ENCODE data around the gene VTI1A.

The VTI1A gene

GRCh38 chr10:112507988-112508387 lies 61.0 kb downstream of the VTI1A start:
- no peak overlapping the region for H2AFZ ChIP-seq (ENCODE audit: low read length)
- TF ChIP-seq CTCF (conservative IDR thresholded peaks at IDR 0.05; ENCODE audit: low read length) (no peak), EZH2phosphoT487 (IDR thresholded peaks at IDR 0.05; ENCODE audit: borderline replicate concordance) (no peak)
- no peak overlapping the region for H3K4me2 ChIP-seq (ENCODE audit: low read depth, low read length, poor library complexity, severe bottlenecking)
- no peaks in the 10 kb centered on the region for H3K9me3 ChIP-seq (ENCODE audit: insufficient read depth, low read depth, low read length)
- H3K9me2 ChIP-seq (replicated peaks; ENCODE audit: low read depth, low read length) = no peaks in the 10 kb centered on the region
- H3K9ac ChIP-seq (ENCODE audit: low read depth, low read length, poor library complexity, severe bottlenecking) = no peak overlapping the region
- no peaks in the 10 kb centered on the region for H4K20me1 ChIP-seq (ENCODE audit: insufficient read depth, low read length, poor library complexity, severe bottlenecking)
- H3K27me3 ChIP-seq (ENCODE audit: insufficient read depth, low read length, poor library complexity, severe bottlenecking) = no peaks in the 10 kb centered on the region
- H3K36me3 ChIP-seq (ENCODE audit: insufficient read depth, low read length) = no peaks in the 10 kb centered on the region
- H3K4me1 ChIP-seq (ENCODE audit: insufficient read depth, low read length, poor library complexity, severe bottlenecking) = no peaks in the 10 kb centered on the region
- no peaks in the 10 kb centered on the region for H3K79me2 ChIP-seq (ENCODE audit: insufficient read depth, low read length)
- no peak overlapping the region for H3K4me3 ChIP-seq (ENCODE audit: low read length, poor library complexity, severe bottlenecking)
- no peaks in the 10 kb centered on the region for H3F3A ChIP-seq (ENCODE audit: low read depth)

- no peaks in the 10 kb centered on the region; the same call in 1 of the 2 replicates for H3K36me3 ChIP-seq (ENCODE audit: insufficient read depth, low read length)
- H3K4me1 ChIP-seq (ENCODE audit: insufficient read depth, low read length, poor library complexity, severe bottlenecking) = no peaks in the 10 kb centered on the region
- H3K4me3 ChIP-seq (ENCODE audit: low read length, poor library complexity, severe bottlenecking) = no peak overlapping the region
- no peaks in the 10 kb centered on the region for H3K9me3 ChIP-seq (ENCODE audit: insufficient read depth, low read depth, low read length)
- H4K20me1 ChIP-seq (ENCODE audit: insufficient read depth, low read length, poor library complexity, severe bottlenecking) = no peaks in the 10 kb centered on the region
- peaks cover 9% of the 10 kb centered on the region for H3K79me2 ChIP-seq (ENCODE audit: insufficient read depth, low read length)
- H3K4me2 ChIP-seq (ENCODE audit: low read depth, low read length, poor library complexity, severe bottlenecking) = no peak overlapping the region
- no peak overlapping the region for H2AFZ ChIP-seq (ENCODE audit: low read length)
- H3K27me3 ChIP-seq (ENCODE audit: insufficient read depth, low read length, poor library complexity, severe bottlenecking) = no peaks in the 10 kb centered on the region
- TF ChIP-seq CTCF (conservative IDR thresholded peaks at IDR 0.05; ENCODE audit: low read length) (no peak), EZH2phosphoT487 (IDR thresholded peaks at IDR 0.05; ENCODE audit: borderline replicate concordance) (no peak)
- no peak overlapping the region for H3K9ac ChIP-seq (ENCODE audit: low read depth, low read length, poor library complexity, severe bottlenecking)
- H3K9me2 ChIP-seq (replicated peaks; ENCODE audit: low read depth, low read length) = no peaks in the 10 kb centered on the region
- no peaks in the 10 kb centered on the region for H3F3A ChIP-seq (ENCODE audit: low read depth)
Measured at GRCh38 chr10:112509558-112510291, 62.7 kb downstream of the VTI1A start.

- no peak for TF ChIP-seq CTCF (conservative IDR thresholded peaks at IDR 0.05; ENCODE audit: low read length)
- TF ChIP-seq EZH2phosphoT487 (IDR thresholded peaks at IDR 0.05; ENCODE audit: borderline replicate concordance) = no peak
- Histone ChIP-seq H4K20me1 (ENCODE audit: insufficient read depth, low read length, poor library complexity, severe bottlenecking) (no peaks in the 10 kb centered on the region), H3K4me2 (ENCODE audit: low read depth, low read length, poor library complexity, severe bottlenecking) (no peak overlapping the region), H3F3A (ENCODE audit: low read depth) (no peaks in the 10 kb centered on the region), H3K79me2 (ENCODE audit: insufficient read depth, low read length) (peaks cover 9% of the 10 kb centered on the region), H3K4me1 (ENCODE audit: insufficient read depth, low read length, poor library complexity, severe bottlenecking) (no peaks in the 10 kb centered on the region), H3K27me3 (ENCODE audit: insufficient read depth, low read length, poor library complexity, severe bottlenecking) (no peaks in the 10 kb centered on the region), H3K9me3 (ENCODE audit: insufficient read depth, low read depth, low read length) (no peaks in the 10 kb centered on the region), H3K4me3 (ENCODE audit: low read length, poor library complexity, severe bottlenecking) (no peak overlapping the region), H3K36me3 (ENCODE audit: insufficient read depth, low read length) (no peaks in the 10 kb centered on the region; the same call in 1 of the 2 replicates), H2AFZ (ENCODE audit: low read length) (no peak overlapping the region), H3K9ac (ENCODE audit: low read depth, low read length, poor library complexity, severe bottlenecking) (no peak overlapping the region), H3K9me2 (replicated peaks; ENCODE audit: low read depth, low read length) (no peaks in the 10 kb centered on the region)
Measured at GRCh38 chr10:112510384-112510783, 63.4 kb downstream of the VTI1A start.

All from Loucy (cell line).